ENCODE results near the gene MRPL53. TPM values are rescaled to one million over a fixed set of nuclear protein-coding genes. Genes with fewer than 3 reads are reported as not detected.

Gene MRPL53
- total and polyA plus RNA-seq, 2 of the 13 experiments (the other 11 are each of a cell fraction or from before 2014, with no cell fraction given): 34.3 to 51.9 TPM

DNA sequence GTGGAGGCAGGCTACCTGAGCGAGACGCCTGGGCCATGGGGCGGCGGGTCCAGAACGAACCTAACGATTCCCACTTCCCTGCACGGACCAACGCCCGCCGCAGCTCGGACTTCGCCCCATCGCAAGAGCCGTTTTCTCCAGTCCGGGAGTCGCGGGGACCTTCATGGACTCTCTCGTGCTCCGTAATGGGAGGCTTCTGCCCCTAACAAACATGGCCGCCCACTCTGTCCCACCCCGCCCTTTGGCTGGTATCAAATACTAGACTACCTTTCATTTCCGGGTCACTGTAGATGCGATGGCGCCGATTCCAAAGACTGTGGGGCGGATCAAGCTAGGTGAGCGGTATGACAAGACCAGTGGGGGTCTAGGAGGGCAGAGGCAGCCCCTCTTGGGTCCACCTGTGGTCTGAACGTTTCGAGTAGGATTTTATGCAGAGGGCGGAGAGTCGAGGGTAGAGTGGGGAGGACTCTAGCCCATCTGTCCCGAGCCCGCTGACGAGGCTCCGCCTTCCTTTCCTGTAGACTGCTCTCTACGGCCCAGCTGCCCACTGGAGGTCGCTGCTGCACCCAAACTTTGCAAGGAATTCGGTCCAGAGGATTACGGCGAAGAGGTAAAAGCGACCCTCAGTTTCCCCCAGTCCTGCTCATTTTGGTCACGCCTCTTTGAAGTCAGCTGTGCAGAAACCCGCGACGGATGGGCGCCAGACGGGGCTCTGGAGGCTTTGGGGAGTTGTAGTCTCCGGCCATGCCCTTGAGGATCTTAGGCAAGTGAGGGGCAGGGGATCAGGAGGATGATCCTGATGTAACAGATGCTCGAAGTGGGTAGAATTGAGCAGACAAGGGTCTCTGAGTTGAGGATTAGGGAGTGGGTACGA is 10.6 kb upstream of the MRPL53 start, which contains the start of the genes CCDC142 and TTC31 (continued):
- TF ChIP-seq NONO (IDR thresholded peaks at IDR 0.05): no peak
- peak; percentile 93 for TF ChIP-seq NONO (CRISPR knock-in tag; conservative IDR thresholded peaks at IDR 0.05)
- no peak for TF ChIP-seq MBD4 (IDR thresholded peaks at IDR 0.05; ENCODE audit: borderline replicate concordance, low read length)
- peak; percentile 84 for TF ChIP-seq ATF1 (CRISPR knock-in tag; IDR thresholded peaks at IDR 0.05)
- peak; percentile 88; the same call in 1 of the 2 replicates for TF ChIP-seq ZNF761 (CRISPR knock-in tag; conservative IDR thresholded peaks at IDR 0.05)
- no peak for TF ChIP-seq PRPF4 (IDR thresholded peaks at IDR 0.05; ENCODE audit: low read depth, low read length, poor library complexity, severe bottlenecking)
- TF ChIP-seq, protein P1, sequence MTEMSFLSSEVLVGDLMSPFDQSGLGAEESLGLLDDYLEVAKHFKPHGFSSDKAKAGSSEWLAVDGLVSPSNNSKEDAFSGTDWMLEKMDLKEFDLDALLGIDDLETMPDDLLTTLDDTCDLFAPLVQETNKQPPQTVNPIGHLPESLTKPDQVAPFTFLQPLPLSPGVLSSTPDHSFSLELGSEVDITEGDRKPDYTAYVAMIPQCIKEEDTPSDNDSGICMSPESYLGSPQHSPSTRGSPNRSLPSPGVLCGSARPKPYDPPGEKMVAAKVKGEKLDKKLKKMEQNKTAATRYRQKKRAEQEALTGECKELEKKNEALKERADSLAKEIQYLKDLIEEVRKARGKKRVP (CRISPR knock-in tag; IDR thresholded peaks at IDR 0.05): peak in 1 of 2 experiments; percentile 84; a peak in 2 of 4 replicates
- TF ChIP-seq ZSCAN25 (CRISPR knock-in tag; IDR thresholded peaks at IDR 0.05): peak; percentile 73; the same call in 1 of the 2 replicates
- TF ChIP-seq SMARCE1 (IDR thresholded peaks at IDR 0.05; ENCODE audit: borderline replicate concordance): no peak
- TF ChIP-seq ARHGAP35 (CRISPR knock-in tag; IDR thresholded peaks at IDR 0.05; ENCODE audit: borderline replicate concordance): no peak; the same call in 1 of the 2 replicates
- TF ChIP-seq HMG20A (CRISPR knock-in tag; IDR thresholded peaks at IDR 0.05; ENCODE audit: borderline replicate concordance): 0 out of 2 replicates have a peak, but pooled peaks have one; percentile 6
- no peak for TF ChIP-seq TCF7L2 (IDR thresholded peaks at IDR 0.05; ENCODE audit: low read depth, low read length)
- TF ChIP-seq ZNF44 (CRISPR knock-in tag; IDR thresholded peaks at IDR 0.05): no peak; the same call in 1 of the 2 replicates
- 0 out of 2 replicates have a peak, but pooled peaks have one; percentile 44 for TF ChIP-seq CBFB (CRISPR knock-in tag; IDR thresholded peaks at IDR 0.05)
- TF ChIP-seq, protein P2, sequence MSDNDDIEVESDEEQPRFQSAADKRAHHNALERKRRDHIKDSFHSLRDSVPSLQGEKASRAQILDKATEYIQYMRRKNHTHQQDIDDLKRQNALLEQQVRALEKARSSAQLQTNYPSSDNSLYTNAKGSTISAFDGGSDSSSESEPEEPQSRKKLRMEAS (IDR thresholded peaks at IDR 0.05): peak; percentile 88
- peak; percentile 48; the same call in 1 of the 2 replicates for TF ChIP-seq AKAP8 (CRISPR knock-in tag; IDR thresholded peaks at IDR 0.05)
- peak; percentile 20; the same call in 1 of the 2 replicates for TF ChIP-seq GATA4 (IDR thresholded peaks at IDR 0.05; ENCODE audit: borderline replicate concordance, low read depth)
- TF ChIP-seq ATM (IDR thresholded peaks at IDR 0.05; ENCODE audit: borderline replicate concordance): no peak
- no peak for TF ChIP-seq ZNF33A (CRISPR knock-in tag; IDR thresholded peaks at IDR 0.05; ENCODE audit: borderline replicate concordance)
- TF ChIP-seq MAF1 (CRISPR knock-in tag; IDR thresholded peaks at IDR 0.05; ENCODE audit: borderline replicate concordance): 0 out of 2 replicates have a peak, but pooled peaks have one; percentile 66
- TF ChIP-seq ZNF121 (CRISPR knock-in tag; IDR thresholded peaks at IDR 0.05): no peak
- peak; percentile 81 for TF ChIP-seq ZNF788 (CRISPR knock-in tag; IDR thresholded peaks at IDR 0.05; ENCODE audit: borderline replicate concordance)
- peak; percentile 25; the same call in 1 of the 2 replicates for TF ChIP-seq TRIM24 (CRISPR knock-in tag; IDR thresholded peaks at IDR 0.05)
- TF ChIP-seq ZNF850 (CRISPR knock-in tag; conservative IDR thresholded peaks at IDR 0.05): 0 out of 2 replicates have a peak, but pooled peaks have one; percentile 91
- no peak; the same call in 1 of the 2 replicates for TF ChIP-seq TOPORS (CRISPR knock-in tag; IDR thresholded peaks at IDR 0.05)
- TF ChIP-seq ZNF552 (CRISPR knock-in tag; IDR thresholded peaks at IDR 0.05; ENCODE audit: borderline replicate concordance): peak; percentile 87; the same call in 1 of the 2 replicates
- peak; percentile 12; the same call in 1 of the 2 replicates for TF ChIP-seq ZNF776 (CRISPR knock-in tag; IDR thresholded peaks at IDR 0.05)
- TF ChIP-seq NCOA5 (CRISPR knock-in tag; IDR thresholded peaks at IDR 0.05): no peak
- TF ChIP-seq U2AF2 (IDR thresholded peaks at IDR 0.05; ENCODE audit: low read depth, low read length): no peak

Measured in HepG2 (cell line).